HG03135 (cell line): ENCODE results near the gene FEN1.

Experiments
- ATAC-seq: cut with Tn5 transposase; IDR thresholded peaks from one replicate; pipeline ENCODE4 v1.9.1; 2021; ENCODE audit warnings: mild to moderate bottlenecking, moderate library complexity; ENCODE audit not compliant: unreplicated experiment

Gene FEN1

GRCh38 chr11:61756452-61757212, 36.1 kb upstream of the FEN1 start:
- ATAC-seq, result no peak

- ATAC-seq, result no peak
Measured at GRCh38 chr11:61757213-61757862, 35.4 kb upstream of the FEN1 start.

- no peak for ATAC-seq
Measured at GRCh38 chr11:61760946-61761345, 31.8 kb upstream of the FEN1 start.

- ATAC-seq, result no peak
Measured at GRCh38 chr11:61761440-61762222, 31.1 kb upstream of the FEN1 start.

GRCh38 chr11:61762223-61762615, 30.5 kb upstream of the FEN1 start:
- ATAC-seq, result no peak

GRCh38 chr11:61762798-61763197, 29.9 kb upstream of the FEN1 start:
- ATAC-seq, result no peak

GRCh38 chr11:61763930-61764605, 28.6 kb upstream of the FEN1 start:
- ATAC-seq, result no peak

- ATAC-seq, result no peak
Measured at GRCh38 chr11:61764606-61765260, 28.0 kb upstream of the FEN1 start.

- no peak for ATAC-seq
Measured at GRCh38 chr11:61765550-61766253, 27.0 kb upstream of the FEN1 start.

- no peak for ATAC-seq
Measured at GRCh38 chr11:61766353-61766841, 26.3 kb upstream of the FEN1 start.

- no peak for ATAC-seq
Measured at GRCh38 chr11:61768376-61769076, 24.2 kb upstream of the FEN1 start.

- no peak for ATAC-seq
Measured at GRCh38 chr11:61769169-61769920, 23.4 kb upstream of the FEN1 start.

- no peak for ATAC-seq
Measured at GRCh38 chr11:61769946-61770683, 22.6 kb upstream of the FEN1 start.

GRCh38 chr11:61771195-61771894, 21.4 kb upstream of the FEN1 start:
- no peak for ATAC-seq

GRCh38 chr11:61771985-61772455, 20.7 kb upstream of the FEN1 start:
- ATAC-seq, result no peak

GRCh38 chr11:61773356-61773755, 19.4 kb upstream of the FEN1 start:
- ATAC-seq, result no peak

GRCh38 chr11:61773809-61774208, 18.9 kb upstream of the FEN1 start:
- ATAC-seq, result no peak
